Naive thymus-derived CD8-positive, alpha-beta T cell (primary cell): ENCODE results near the gene CFAP74. TPM values are rescaled to one million over a fixed set of nuclear protein-coding genes. Genes with fewer than 3 reads are reported as not detected.
A peak's percentile ranks its signal among the peaks of the same experiment; 100 is the strongest.

ENCODE experiments used
- ATAC-seq, 2 donors: fragments of 150-1000 bp; cut with Tn5 transposase in 1 of 2; sonication (Bioruptor Pico), chemical (Tn5 transposase) in 1 of 2; 1 replicate in 1 of 2; 2 replicates in 1 of 2; pipeline ENCODE4 v1.10.0; 2021; ENCODE audit warnings: mild to moderate bottlenecking in 2 of 2, moderate library complexity in 2 of 2
- POLR2A ChIA-PET: fragments of 350-600 bp; sonication (Branson Sonifier 250); formaldehyde crosslinking; loops from one replicate; lab custom pipeline; 2021; ENCODE audit warnings: antibody characterized with exemption; lab: Charles Lee
- DNase-seq, 10 donors: peaks; one replicate each; pipeline versions ENCODE4 v3.0.0 to v3.0.0-alpha.2; 2020 to 2022
- H3K27ac Mint-ChIP-seq, 10 donors: one replicate each; pipeline ENCODE4 v1.8.0; 2020 to 2022; ENCODE audit warnings: mild to moderate bottlenecking in 10 of 10, mixed read lengths in 10 of 10, moderate library complexity in 4 of 10, inconsistent platforms in 1 of 10
- H3K27me3 Mint-ChIP-seq, 5 donors: one replicate each; pipeline ENCODE4 v1.8.0; 2021 to 2022; ENCODE audit warnings: mixed read lengths in 5 of 5
- H3K36me3 Mint-ChIP-seq, 3 donors: one replicate each; pipeline ENCODE4 v1.8.0; 2020 to 2022; ENCODE audit warnings: mixed read lengths in 3 of 3, mild to moderate bottlenecking in 2 of 3, inconsistent platforms in 1 of 3
- H3K4me1 Mint-ChIP-seq, 4 donors: one replicate each; pipeline ENCODE4 v1.8.0; 2021 to 2022; ENCODE audit warnings: mixed read lengths in 4 of 4
- H3K4me3 Mint-ChIP-seq, 10 donors: one replicate each; pipeline ENCODE4 v1.8.0; 2020 to 2022; ENCODE audit warnings: mild to moderate bottlenecking in 10 of 10, mixed read lengths in 10 of 10, moderate library complexity in 6 of 10, inconsistent platforms in 1 of 10
- H3K9me3 Mint-ChIP-seq, 9 donors: one replicate each; pipeline ENCODE4 v1.8.0; 2020 to 2022; ENCODE audit warnings: mixed read lengths in 9 of 9, mild to moderate bottlenecking in 3 of 9, inconsistent platforms in 1 of 9, moderate library complexity in 1 of 9
- polyA plus RNA-seq, 3 donors: library from polyadenylated mRNA; unstranded; fragments of 300-500 nt; fragmentation: Illumina TruSeq; gene quantifications; one replicate each; pipeline ENCODE4 v1.2.3, GENCODE V29; 2021
- total RNA-seq, 8 experiments: library from RNA in 2 of 8; stranded (reverse) in 2 of 8; gene quantifications; one replicate each; pipeline ENCODE4 v1.2.3 and lab custom pipeline; 2021 to 2026

Gene CFAP74
- total and polyA plus RNA-seq, 5 experiments from 2014 or later: not detected

DNA sequence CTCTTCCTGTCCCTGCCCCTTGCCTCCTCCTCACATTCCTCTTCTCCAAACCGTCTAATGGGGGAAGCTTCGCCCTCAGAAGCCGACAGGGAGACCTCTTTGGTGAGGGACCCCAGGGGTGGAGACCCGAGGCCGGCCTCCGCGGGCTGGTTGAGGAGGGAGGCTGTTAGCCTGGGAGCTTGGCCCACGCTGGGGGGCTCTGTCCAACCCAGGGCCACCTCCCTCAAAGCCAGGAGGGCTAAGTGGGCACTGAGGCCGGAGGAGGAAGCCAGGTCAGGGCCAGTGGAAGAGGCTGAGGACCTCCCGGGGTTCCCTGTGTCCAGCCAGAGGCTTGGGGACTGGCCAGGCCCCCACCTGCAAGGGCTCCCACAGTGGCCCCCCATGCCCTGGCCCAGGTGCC lies 20.9 kb upstream of the CFAP74 start:
- no peaks in the 10 kb centered on the region for H3K36me3 Mint-ChIP-seq
- H3K27ac Mint-ChIP-seq: no peak overlapping the region
- peaks cover 7 to 47% (median 35%) of the 10 kb centered on the region in 5 donors for H3K27me3 Mint-ChIP-seq
- H3K4me1 Mint-ChIP-seq: peaks cover 0 to 7% (median 3%) of the 10 kb centered on the region in 4 donors
- H3K4me3 Mint-ChIP-seq: no peak overlapping the region
- DNase-seq: no peak
- no peak for ATAC-seq
- POLR2A ChIA-PET: interaction anchor here (0.9 kb wide), 1 partner anchor 20 kb away, joined by 4 read pairs; no protein-coding TSS in a partner anchor
- H3K9me3 Mint-ChIP-seq: no peaks in the 10 kb centered on the region

DNA sequence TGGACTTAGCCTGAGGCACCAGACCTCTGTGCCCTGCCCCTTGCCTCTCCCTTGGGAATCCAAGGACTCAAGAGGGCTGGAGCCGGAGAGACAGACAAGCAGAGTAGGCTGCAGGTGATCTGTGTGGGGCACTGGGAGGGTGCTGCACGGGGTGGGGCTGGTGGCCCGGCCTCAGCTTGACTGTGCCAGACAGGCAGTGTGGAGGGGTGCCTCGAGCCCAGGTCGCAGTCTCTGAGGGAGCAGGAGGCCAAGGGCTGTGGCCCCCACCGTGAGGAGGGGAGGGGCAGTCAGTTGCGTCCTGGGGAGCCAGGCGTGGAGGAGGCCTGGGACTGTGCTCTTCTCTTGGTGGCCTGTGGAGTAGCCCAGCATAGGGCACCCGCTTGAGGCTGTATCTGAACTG lies 19.6 kb upstream of the CFAP74 start:
- H3K4me3 Mint-ChIP-seq: no peak overlapping the region
- ATAC-seq: no peak
- POLR2A ChIA-PET: no interaction called here

DNA sequence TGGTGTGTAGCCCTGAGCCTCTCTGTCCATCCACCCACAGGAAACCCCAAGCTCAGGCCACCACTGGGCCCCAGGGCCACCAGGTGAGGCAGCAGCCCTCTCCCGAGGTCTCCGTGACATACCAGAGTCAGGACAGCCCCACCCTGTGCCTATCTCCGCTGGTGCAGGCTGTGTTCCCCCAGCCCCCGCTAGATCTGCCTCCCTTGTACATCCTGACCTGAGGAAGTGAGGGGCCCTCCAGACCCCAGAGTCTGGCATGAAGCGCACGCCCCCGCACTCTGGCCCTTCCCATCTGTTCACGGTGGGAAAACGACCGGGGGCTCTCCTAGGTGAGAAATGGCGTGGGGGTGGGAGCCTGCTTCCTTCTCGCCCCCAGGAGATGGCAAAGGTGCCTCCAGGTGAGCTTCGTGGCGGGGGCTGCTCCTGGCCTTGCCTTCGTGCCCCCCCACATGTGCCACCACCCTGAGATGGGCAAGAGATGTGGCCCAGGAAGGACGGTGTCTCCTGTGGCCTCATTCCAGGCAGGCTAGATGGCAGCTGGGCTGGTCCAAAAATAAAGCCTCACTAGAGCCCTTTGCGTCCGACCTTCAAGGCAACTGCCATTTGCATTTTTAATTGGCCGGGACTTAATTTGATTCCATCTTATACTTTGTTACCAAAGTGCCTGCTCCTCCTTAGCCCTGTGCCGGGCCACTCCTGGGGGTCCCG lies 18.6 kb upstream of the CFAP74 start:
- Mint-ChIP-seq H3K27ac (no peak overlapping the region), H3K4me3 (no peak overlapping the region), H3K9me3 (no peaks in the 10 kb centered on the region), H3K36me3 (peaks cover 0 to 4% (median 0%) of the 10 kb centered on the region in 3 donors), H3K27me3 (peaks cover 18 to 64% (median 46%) of the 10 kb centered on the region in 5 donors), H3K4me1 (peaks cover 4 to 13% (median 8%) of the 10 kb centered on the region in 4 donors)
- ATAC-seq (no peak), DNase-seq (no peak)
- POLR2A ChIA-PET: interaction anchor here (0.6 kb wide), 1 partner anchor 765 kb away, joined by 3 read pairs; no protein-coding TSS in a partner anchor

More for the DNA sequence above, 19.6 kb upstream of the CFAP74 start:
- Mint-ChIP-seq H3K9me3 (no peaks in the 10 kb centered on the region), H3K4me1 (peaks cover 4 to 11% (median 8%) of the 10 kb centered on the region in 4 donors), H3K36me3 (peaks cover 0 to 4% (median 0%) of the 10 kb centered on the region in 3 donors), H3K27me3 (peaks cover 11 to 55% (median 39%) of the 10 kb centered on the region in 5 donors), H3K27ac (no peak overlapping the region)
- DNase-seq: no peak

DNA sequence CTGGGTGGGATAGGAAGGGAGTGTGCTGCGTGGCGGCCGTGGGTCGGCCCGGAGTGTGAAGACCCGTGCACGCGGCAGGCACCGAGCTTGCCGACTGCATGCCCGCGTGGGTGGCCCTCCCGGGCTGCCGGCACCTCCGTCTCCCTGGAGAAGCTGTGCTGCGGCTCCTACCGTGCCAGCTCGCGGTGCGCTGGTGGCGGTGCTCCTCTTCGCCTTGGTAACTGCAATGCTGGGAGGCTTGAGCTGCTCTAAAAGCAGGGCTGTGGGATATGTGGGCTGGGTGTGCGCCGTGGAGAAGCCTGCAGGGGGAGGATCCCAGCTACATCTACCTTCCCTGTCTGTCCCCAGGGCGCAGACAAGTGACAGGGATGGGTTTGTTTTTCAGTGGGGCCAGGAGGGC lies 18.0 kb upstream of the CFAP74 start:
- Mint-ChIP-seq H3K27me3 (peaks cover 22 to 71% (median 53%) of the 10 kb centered on the region in 5 donors), H3K4me3 (no peak overlapping the region), H3K4me1 (peaks cover 4 to 13% (median 8%) of the 10 kb centered on the region in 4 donors), H3K27ac (no peak overlapping the region), H3K36me3 (peaks cover 0 to 4% (median 0%) of the 10 kb centered on the region in 3 donors), H3K9me3 (no peaks in the 10 kb centered on the region)
- ATAC-seq: no peak
- POLR2A ChIA-PET: no interaction called here
- DNase-seq: no peak

DNA sequence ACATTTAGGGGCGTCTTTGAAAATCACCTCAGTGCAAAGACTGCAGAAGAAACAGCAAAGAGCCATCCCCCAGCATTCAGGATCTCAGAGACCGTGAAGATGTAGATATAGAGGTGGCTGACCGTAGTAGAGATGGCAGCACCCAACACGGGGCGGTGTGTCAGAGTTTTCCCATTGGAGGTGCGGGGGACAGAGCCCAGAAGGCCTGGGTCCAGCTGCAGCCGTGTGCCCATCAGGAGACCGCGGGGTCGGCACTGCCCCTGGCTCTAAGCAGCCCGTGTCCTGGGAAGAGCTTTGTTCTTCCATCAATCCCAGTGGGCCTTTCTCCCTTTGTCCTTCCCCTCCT lies 16.7 kb upstream of the CFAP74 start:
- H3K9me3 Mint-ChIP-seq: no peaks in the 10 kb centered on the region
- POLR2A ChIA-PET: interaction anchor here (0.6 kb wide), 1 partner anchor 1429 kb away, joined by 3 read pairs; no protein-coding TSS in a partner anchor
- H3K27me3 Mint-ChIP-seq: peaks cover 29 to 84% (median 62%) of the 10 kb centered on the region in 5 donors
- H3K4me1 Mint-ChIP-seq: peaks cover 4 to 9% (median 7%) of the 10 kb centered on the region in 4 donors
- ATAC-seq (no peak), DNase-seq (no peak)
- H3K4me3 Mint-ChIP-seq: peak overlapping the region in 3 of 10 donors; percentile 14 to 28 (median 20)
- H3K27ac Mint-ChIP-seq: no peak overlapping the region
- peaks cover 0 to 4% (median 0%) of the 10 kb centered on the region in 3 donors for H3K36me3 Mint-ChIP-seq

DNA sequence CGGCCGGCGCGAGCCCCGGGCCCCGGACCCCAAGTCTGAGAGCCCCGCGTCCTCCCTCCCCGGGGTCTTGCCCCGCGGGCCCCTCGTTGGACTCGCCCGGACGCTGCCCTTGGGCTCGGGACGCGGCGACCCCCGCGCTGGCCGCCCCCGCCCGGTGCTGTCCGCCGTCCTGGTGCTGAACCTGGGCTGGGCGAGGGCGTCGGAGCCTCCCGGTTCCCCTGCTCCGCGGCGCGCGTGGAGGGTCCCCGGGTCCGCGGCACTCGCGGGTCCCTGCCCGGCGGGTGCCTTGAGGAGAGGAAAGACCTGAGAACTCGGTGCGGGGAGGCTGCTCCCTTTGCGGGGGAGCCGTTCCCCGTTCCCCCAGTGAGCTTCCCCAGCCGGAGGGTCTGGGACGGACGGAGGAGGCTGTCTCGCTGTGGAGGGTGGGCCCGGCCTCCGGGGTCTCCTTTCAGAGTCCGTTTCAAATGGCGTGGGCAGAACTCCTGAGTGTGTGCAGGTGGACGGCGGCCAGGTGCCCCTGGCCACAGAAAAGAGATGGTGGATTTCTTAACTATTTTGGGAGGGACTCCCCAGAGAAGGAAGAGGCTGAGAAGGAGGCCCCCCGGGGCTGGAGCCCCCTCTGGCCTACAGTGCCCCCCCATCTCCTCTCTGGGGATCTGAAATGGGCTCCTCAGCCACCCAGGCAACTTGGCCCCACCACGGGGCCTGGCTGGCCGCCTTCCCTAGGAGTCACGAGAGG lies 16.2 kb upstream of the CFAP74 start:
- ATAC-seq (peak; percentile 39 to 59), DNase-seq (peak in 3 of 10 donors; percentile 19 to 59 (median 27))
- H3K4me1 Mint-ChIP-seq: peaks cover 5 to 9% (median 7%) of the 10 kb centered on the region in 4 donors
- peaks cover 0 to 4% (median 0%) of the 10 kb centered on the region in 3 donors for H3K36me3 Mint-ChIP-seq
- H3K27me3 Mint-ChIP-seq: peaks cover 29 to 89% (median 62%) of the 10 kb centered on the region in 5 donors
- no peaks in the 10 kb centered on the region for H3K9me3 Mint-ChIP-seq
- POLR2A ChIA-PET: interaction anchor here (0.6 kb wide), 1 partner anchor 1429 kb away, joined by 3 read pairs; no protein-coding TSS in a partner anchor
- peak overlapping the region in 4 of 10 donors; percentile 3 to 28 (median 17) for H3K4me3 Mint-ChIP-seq
- no peak overlapping the region for H3K27ac Mint-ChIP-seq

DNA sequence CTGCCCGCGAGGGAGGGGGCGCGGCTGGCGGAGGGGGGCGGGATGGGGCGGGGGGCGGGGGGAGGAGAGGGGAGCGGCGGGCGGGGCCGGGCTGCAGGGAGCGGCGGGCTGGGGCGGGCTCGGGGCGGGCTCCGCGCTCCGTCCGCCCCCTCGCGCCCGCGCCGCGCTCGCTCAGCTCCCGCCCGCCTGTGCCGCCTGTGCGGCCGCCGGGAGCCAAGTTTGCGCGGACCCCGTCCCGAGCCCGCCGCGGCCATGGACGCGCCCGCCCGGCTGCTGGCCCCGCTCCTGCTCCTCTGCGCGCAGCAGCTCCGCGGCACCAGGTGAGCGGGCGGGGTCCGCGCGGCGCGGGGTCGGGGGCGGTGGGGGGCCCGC lies 15.6 kb upstream of the CFAP74 start, which contains the start of gene GABRD:
Gene GABRD (plus strand): TSS at position 174 of the 372 bp plus-strand sequence. CDS start 79 bp downstream, at position 253.
- H3K27me3 Mint-ChIP-seq: peaks cover 29 to 87% (median 61%) of the 10 kb centered on the region in 5 donors
- peaks cover 0 to 4% (median 0%) of the 10 kb centered on the region in 3 donors for H3K36me3 Mint-ChIP-seq
- peak within 1 kb of the TSS in 1 of 10 donors; percentile 21 for H3K27ac Mint-ChIP-seq
- ATAC-seq: peak; percentile 68 to 76
- peak within 1 kb of the TSS; percentile 46 to 89 (median 84) for H3K4me3 Mint-ChIP-seq
- POLR2A ChIA-PET: no interaction called here
- peaks cover 5 to 9% (median 7%) of the 10 kb centered on the region in 4 donors for H3K4me1 Mint-ChIP-seq
- DNase-seq: peak in 2 of 10 donors; percentile 13 to 33
- no peaks in the 10 kb centered on the region for H3K9me3 Mint-ChIP-seq

DNA sequence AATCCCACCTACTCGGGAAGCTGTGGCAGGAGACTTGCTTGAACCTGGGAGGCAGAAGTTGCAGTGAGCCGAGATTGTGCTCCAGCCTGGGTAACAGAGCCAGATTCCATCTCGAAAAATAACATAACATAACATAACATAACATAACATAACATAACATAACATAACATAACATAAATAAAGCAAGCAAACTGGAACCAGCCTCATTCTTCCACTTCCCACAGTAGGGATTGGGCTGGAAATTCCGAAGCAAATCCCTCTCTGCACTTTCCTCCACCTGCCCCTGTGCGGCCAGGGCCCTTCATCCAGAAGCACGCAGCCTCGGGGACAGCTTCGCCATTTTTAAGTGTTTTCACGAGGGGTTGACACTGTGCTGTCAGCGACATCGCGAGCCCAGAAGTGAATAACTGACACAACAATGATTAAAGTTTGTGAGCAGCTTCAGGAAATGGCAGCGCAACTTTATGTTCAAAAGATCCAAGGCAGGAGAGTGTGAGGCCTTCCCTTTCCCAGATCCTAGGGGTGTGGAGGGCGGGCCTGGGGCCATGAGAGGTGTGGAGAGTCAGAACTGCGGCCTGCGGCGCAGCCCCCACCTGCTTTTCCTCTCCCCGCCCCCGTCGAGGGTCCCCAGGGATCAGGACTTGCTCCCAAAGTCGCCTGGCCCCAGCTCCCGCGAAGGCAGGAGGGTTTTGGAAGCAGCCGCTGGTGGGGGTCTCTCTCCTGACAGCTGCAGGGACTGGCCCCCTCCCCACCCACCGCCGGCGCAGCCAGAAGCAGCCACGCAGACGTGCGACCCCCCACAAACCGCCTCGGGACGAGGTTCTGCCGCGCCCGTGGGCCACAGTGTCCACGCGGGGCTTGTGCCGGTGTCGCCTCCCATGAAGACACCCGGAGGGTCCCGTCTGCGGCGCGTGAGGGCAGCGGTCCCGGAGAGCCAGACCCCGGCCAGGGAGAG lies 14.9 kb upstream of the CFAP74 start:
- DNase-seq (no peak), ATAC-seq (no peak)
- Mint-ChIP-seq H3K9me3 (no peaks in the 10 kb centered on the region), H3K4me3 (peak overlapping the region; percentile 46 to 89 (median 84)), H3K27ac (peak overlapping the region in 1 of 10 donors; percentile 21), H3K27me3 (peaks cover 28 to 80% (median 56%) of the 10 kb centered on the region in 5 donors), H3K36me3 (peaks cover 0 to 4% (median 0%) of the 10 kb centered on the region in 3 donors), H3K4me1 (peaks cover 5 to 9% (median 7%) of the 10 kb centered on the region in 4 donors)
- POLR2A ChIA-PET: no interaction called here

DNA sequence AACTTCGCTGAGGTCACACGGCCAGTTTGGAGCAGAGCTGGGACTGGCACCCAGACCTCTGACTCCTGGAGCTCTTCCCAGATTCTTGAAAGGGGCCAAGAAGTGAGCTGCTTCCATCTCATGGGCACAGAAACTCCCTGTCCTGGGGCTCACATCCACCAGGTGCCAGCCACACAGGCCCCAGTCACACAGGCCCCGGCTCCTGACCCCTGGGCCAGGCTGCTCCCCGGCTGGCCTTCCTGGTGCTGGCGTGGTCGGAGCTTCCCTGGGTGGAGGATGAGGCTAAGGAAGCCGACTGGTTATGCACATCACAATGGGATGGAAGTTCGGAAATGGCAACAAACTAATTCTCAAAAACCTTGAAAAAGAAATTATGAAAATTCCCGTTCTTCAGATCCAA lies 12.5 kb upstream of the CFAP74 start:
- no peak for ATAC-seq
- no peak for DNase-seq
- Mint-ChIP-seq H3K4me3 (no peak overlapping the region), H3K36me3 (peaks cover 0 to 4% (median 0%) of the 10 kb centered on the region in 3 donors), H3K9me3 (no peaks in the 10 kb centered on the region), H3K27ac (no peak overlapping the region), H3K4me1 (peaks cover 5 to 9% (median 7%) of the 10 kb centered on the region in 4 donors), H3K27me3 (peaks cover 26 to 61% (median 41%) of the 10 kb centered on the region in 5 donors)
- POLR2A ChIA-PET: no interaction called here

DNA sequence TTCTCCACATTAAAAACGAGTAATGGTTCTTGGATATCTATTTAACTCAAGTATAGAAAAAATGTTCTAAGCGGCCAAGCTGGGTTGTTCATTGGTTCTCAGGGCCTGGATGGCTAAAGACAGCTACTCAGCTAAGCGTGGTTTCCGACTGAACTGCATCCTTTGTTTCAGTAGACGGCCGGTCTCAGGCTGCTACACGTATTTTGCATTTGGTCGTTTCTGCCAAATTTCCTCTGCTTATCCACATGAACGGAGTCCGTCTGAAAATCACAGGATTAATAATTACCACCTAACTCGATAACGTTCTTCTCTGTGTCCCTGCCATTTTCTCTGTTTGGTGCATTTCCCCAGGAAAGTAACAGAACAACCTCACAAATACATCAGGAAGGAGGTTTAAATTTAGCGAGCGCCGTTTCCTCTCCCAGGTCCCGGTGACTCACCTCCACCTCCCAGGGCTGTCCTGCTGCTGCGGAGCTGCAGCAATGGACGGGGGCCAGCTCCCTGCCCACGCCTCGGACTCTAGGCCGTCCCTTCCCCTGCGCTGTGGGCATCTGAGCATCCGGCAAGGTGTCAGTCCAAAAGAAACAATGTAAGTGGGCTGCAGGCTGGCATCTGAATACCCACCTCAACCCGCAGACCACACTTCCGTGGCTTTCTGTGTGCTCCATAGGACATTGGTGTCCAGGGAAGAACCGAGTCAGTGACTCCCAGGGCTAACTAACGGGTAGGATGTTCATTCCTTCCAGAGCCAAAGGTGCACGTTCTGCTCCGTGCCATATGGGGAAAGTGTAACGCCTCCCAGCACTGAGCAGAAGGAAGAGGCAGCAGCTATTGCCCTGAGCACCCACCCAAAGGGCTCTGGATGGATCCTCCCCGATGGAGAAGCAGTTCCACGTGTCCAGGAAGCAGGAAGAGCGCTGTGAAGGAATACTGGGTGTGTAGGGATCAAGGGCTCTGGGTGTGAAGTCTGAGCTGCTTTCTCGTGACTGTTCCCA lies 11.5 kb upstream of the CFAP74 start:
- no peak for DNase-seq
- H3K4me1 Mint-ChIP-seq: peaks cover 5 to 8% (median 6%) of the 10 kb centered on the region in 4 donors
- no peak overlapping the region for H3K27ac Mint-ChIP-seq

DNA sequence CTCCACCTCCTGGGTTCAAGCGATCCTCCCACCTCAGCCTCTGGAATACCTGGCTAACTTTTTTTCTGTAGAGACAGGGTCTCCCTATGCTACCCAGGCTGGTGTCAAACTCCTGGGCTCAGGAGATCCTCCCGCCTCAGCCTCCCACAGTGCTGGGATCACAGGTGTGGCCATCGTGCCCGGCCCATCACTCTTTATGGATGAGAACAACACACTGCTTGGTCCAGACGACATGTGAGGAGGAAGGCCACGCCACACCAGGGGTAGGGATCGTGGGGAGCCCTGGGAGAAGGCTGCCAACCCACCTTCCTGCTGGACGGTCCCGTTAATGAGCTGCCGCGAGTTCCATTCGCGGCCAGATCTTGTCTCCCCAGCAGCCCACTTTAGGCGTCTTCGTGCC lies 10.6 kb upstream of the CFAP74 start:
- H3K9me3 Mint-ChIP-seq: no peaks in the 10 kb centered on the region
- H3K27ac Mint-ChIP-seq: peak overlapping the region in 1 of 10 donors; percentile 34
- H3K4me3 Mint-ChIP-seq: no peak overlapping the region
- H3K36me3 Mint-ChIP-seq: peaks cover 0 to 4% (median 0%) of the 10 kb centered on the region in 3 donors
- POLR2A ChIA-PET: no interaction called here
- DNase-seq (peak in 1 of 10 donors; percentile 61), ATAC-seq (no peak)
- peaks cover 22 to 48% (median 38%) of the 10 kb centered on the region in 5 donors for H3K27me3 Mint-ChIP-seq
- H3K4me1 Mint-ChIP-seq: peaks cover 4 to 7% (median 5%) of the 10 kb centered on the region in 4 donors

More for the DNA sequence above, 11.5 kb upstream of the CFAP74 start:
- peaks cover 22 to 50% (median 37%) of the 10 kb centered on the region in 5 donors for H3K27me3 Mint-ChIP-seq
- POLR2A ChIA-PET: no interaction called here
- no peaks in the 10 kb centered on the region for H3K9me3 Mint-ChIP-seq
- no peak overlapping the region for H3K4me3 Mint-ChIP-seq
- ATAC-seq: no peak
- H3K36me3 Mint-ChIP-seq: peaks cover 0 to 4% (median 0%) of the 10 kb centered on the region in 3 donors
